GM20431 (cell line): ENCODE data around the gene TCF25.
"Not testable (repeated sequence)": the region's sequence is repeated elsewhere in the genome, so short reads cannot be mapped to it uniquely, and the experiment has no call there.

Experiments
- in situ Hi-C: fragments of 300-500 bp; cut with MseI, MboI; formaldehyde crosslinking; loops from one replicate; pipeline ENCODE4 v1.15.0; 2020; ENCODE audit warnings: low sequenced_read_pairs; ENCODE audit not compliant: unreplicated experiment

TCF25 gene

GRCh38 chr16:89873972-89874689, 739 bp downstream of the TCF25 start:
- in situ Hi-C loops = no loop called here

GRCh38 chr16:89879123-89879522, 5.7 kb downstream of the TCF25 start:
- in situ Hi-C loops = not testable (repeated sequence)

DNA sequence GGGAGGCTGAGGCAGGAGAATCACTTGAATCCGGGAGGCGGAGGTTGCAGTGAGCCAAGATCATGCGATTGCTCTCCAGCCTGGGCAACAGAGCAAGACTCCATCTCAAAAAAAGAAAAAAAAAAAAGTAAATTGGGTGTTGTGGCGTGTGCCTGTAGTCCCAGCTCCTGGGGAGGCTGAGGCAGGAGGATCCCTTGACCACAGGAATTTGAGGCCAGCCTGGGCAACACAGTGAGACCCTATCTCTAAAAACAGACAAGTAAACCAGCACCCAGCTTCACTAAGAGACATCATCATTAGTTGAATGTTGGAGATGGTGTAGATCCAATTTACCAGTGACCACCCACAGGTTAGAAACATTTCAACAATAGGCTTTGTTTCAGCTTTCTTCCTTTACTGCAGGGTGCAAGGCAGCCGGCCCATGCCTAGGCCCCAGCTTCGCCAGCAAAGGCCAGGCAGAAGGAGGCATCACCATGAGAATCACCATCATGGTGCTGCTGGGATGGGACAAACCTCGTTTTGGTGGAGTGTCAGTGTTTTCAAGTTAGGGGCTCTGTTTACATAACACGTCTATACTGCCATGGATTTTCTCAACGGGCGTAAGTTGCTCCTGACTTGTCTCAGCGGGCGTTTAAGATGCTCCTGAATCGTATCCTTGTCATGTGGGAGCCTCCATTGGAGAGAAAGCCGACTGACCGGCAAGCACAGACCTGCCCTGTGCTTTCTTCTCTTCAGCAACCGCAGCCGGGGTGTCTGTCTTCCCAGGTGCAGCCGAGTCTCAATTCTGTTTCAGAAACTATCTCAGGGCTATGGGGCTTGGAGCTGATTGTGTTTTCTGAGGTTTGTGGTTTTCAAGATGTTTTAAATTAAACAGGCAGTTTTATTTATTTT, 7.3 kb downstream of the TCF25 start:
- in situ Hi-C loops = no loop called here

GRCh38 chr16:89881368-89881730, 8.0 kb downstream of the TCF25 start:
- in situ Hi-C loops = no loop called here

- in situ Hi-C loops = no loop called here
Measured at GRCh38 chr16:89883346-89884040, 10.1 kb downstream of the TCF25 start.

DNA sequence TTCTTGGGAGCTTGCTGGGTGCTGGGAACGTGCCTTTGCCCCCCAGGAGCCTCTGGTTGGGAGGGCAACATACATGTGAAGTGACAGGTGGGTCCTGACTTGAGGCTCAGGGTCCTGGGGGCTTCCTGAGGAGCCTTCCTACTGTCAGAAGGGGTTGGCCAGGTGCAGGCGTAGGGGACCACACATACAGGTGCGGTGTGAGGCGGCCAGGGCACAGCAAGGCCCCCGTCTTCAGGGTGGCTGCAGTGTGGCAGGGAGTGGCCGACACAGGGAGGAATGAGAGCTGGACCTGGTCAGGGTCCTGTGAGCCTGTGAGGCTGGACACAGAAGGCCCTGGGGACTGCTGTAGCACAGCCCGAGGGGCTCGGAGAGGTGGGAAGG, 10.6 kb downstream of the TCF25 start:
- in situ Hi-C loops = no loop called here

- in situ Hi-C loops = no loop called here
Measured at GRCh38 chr16:89887243-89887642, 13.9 kb downstream of the TCF25 start.

- in situ Hi-C loops = no loop called here
Measured at GRCh38 chr16:89890200-89890599, 16.8 kb downstream of the TCF25 start.

GRCh38 chr16:89890886-89891657, 17.7 kb downstream of the TCF25 start:
- in situ Hi-C loops = no loop called here

DNA sequence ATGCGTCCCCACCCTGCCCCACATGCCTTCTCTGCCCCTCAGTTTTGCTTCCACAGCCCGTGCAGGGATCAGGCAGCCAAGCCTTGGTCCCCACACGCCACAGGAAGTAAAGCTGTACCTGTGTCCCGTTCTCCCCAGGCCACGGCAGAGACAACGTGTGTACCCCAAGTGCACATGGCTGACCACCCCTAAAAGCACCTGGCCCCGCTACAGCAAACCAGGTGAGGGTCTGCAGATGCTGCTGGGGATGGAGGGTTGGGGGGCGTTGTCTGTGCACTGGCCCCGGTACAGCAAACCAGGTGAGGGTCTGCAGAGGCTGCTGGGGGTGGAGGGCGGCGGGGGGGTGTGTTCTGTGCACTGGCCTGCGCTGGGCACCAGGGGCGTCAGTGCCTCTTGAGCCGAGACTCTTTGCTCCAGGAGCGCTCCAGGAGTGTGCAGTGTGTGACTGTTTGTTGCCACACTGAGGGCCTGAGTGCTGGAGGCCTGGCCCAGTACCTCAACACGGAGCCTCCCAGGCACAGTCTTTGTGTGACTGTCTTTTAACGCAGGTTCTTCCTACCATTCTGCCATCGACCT, 18.8 kb downstream of the TCF25 start:
- in situ Hi-C loops = no loop called here

DNA sequence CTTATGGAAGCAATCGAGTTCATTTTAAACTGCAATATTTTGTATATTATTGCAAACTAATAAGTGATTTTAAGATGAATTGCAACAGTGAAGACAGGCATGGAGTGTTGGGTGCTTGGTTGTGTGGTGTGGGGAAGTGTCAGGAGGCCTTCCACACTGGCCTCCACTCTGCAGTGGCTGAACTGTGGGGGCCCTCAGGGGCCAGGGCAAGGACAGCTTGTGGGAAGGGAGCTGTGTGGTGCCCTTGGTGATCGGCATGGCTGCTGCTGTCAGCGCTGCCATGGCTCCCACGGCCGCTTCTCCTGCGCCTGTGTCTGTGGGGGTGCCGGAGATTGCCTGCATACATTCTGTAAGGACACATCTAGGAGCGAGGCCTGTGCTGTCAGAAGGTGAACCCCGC, 19.2 kb downstream of the TCF25 start:
- in situ Hi-C loops = no loop called here

GRCh38 chr16:89893642-89894548, 20.5 kb downstream of the TCF25 start:
- in situ Hi-C loops = no loop called here

DNA sequence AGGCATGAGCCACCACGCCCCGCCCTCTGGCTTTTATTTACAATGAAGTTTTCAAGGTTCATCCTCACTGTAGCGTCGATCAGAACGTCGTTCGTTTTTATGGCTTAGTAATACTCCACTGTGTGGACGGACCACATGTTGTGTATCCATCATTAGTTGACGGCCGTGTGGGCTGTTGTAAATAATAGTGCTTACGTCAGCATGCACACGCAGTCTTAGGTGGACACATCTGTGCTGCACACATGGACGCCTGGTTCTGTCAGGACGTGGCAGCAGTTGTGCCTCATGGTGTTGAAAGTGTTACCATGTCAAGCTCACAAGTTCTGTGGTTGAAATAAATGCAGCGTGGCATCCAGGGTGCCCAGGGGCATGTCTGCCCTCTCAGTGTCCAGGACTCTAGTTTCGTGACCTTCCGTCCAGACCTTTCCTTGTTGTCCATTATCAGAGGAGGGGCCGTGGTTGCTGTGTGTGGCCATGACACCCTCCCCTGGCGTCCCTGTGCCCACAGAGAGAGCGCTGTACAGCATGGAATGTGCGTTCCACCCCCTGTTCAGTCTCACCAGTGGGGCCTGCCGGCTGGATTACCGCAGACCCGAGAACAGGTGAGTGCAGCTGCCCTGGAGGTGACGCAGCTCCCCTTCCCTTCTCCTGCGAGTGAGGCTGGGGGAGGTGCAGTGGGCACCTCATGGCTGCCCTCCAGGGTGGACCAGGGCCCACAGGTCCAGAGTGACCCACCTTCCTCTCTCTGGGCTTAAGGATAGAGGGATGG, 22.3 kb downstream of the TCF25 start:
- in situ Hi-C loops = no loop called here

DNA sequence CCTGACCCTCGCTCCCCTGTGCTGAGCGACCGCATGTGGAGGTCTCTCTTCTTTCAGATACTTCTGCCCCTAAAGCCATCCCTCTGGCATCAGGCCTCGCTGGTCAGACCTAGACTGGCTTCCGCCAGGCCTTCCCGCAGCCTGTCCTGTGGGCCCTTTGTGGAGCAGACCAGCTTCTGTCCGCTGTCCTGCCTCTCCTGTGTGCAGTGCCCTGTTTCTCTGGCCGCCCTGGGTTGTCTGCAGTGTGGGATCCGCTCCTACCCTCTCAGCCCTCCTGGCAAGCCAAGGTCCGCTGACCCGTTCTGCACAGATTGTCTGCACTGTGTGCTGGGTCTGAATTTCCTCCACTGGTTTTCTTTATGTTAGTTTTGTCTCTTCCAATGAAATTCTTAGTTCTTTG, 23.8 kb downstream of the TCF25 start:
- in situ Hi-C loops = no loop called here

DNA sequence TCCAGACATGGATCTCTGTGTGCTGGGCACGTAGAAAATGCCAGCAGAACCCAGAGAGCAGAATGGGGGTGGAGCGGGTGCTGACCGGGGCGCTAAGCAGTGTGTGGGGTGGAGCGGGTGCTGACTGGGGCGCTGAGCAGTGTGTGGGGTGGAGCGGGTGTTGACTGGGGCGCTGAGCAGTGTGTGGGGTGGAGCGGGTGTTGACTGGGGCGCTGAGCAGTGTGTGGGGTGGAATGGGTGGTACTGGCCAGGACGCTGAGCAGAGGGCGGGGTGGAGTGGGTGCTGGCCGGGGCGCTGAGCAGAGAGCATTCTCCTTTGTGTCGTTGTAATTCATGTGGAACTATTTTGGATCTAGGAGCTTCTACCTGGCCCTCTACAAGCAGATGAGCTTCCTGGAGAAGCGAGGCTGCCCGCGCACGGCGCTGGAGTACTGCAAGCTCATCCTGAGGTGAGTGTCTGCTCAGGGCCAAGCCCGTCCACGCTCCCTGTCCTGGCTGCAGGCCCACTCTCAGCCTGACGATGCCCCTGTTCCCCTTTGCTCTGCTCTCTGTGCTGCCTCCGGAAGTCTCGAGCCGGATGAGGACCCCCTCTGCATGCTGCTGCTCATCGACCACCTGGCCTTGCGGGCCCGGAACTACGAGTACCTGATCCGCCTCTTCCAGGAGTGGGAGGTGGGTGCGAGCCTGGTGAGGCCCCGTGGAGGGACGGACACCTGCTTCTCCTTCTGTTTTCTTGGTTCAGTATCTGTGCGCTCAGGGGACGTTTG, 25.0 kb downstream of the TCF25 start:
- in situ Hi-C loops = no loop called here

DNA sequence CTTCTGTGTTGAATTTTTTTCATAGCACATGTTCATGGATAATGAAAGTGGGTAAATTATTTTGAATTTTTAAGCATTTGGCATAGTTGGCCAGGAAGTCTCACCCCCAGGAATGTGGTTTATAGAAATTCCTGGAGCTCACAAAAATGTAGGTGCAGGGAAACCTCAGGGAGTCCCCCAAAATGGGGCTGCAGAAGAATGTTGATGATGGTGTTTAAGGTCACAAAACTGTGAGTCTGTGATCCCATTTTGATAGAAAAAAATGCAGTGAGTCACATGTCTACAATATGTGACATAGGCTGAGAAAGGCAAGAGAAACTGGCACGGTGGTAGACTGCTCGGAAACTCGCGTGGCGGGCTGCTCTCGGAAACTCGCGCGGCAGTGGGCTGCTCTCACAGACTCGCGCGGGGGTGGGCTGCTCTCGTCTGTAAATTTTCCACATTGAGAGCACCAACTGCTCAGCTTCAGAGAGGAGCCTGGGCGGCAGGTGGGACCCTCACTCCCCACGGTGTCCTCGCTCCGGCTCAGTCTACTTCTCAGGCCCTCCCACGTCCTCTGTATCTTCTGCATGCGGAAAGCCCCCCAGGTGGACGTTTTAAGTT, 26.6 kb downstream of the TCF25 start:
- in situ Hi-C loops = no loop called here

GRCh38 chr16:89900885-89901284, 27.5 kb downstream of the TCF25 start:
- in situ Hi-C loops = no loop called here
